HG03045 (cell line): ENCODE data around the gene CDX1.

ENCODE experiments used
- ATAC-seq: cut with Tn5 transposase; IDR thresholded peaks from one replicate; pipeline ENCODE4 v1.9.1; 2021; ENCODE audit warnings: mild to moderate bottlenecking, moderate library complexity; ENCODE audit not compliant: unreplicated experiment

CDX1 gene

GRCh38 chr5:150144879-150145278, 21.7 kb upstream of the CDX1 start:
- no peak for ATAC-seq

GRCh38 chr5:150146235-150146634, 20.3 kb upstream of the CDX1 start:
- ATAC-seq: no peak

GRCh38 chr5:150146862-150147601, 19.5 kb upstream of the CDX1 start:
- no peak for ATAC-seq

GRCh38 chr5:150147670-150148069, 18.9 kb upstream of the CDX1 start:
- ATAC-seq: no peak

- no peak for ATAC-seq
Measured at GRCh38 chr5:150148117-150148927, 18.3 kb upstream of the CDX1 start.

- no peak for ATAC-seq
Measured at GRCh38 chr5:150149618-150150017, 17.0 kb upstream of the CDX1 start.

- ATAC-seq: no peak
Measured at GRCh38 chr5:150152636-150153462, 13.7 kb upstream of the CDX1 start.

- no peak for ATAC-seq
Measured at GRCh38 chr5:150153483-150153882, 13.1 kb upstream of the CDX1 start.

GRCh38 chr5:150153957-150154617, 12.5 kb upstream of the CDX1 start:
- ATAC-seq: no peak

- ATAC-seq: no peak
Measured at GRCh38 chr5:150154618-150155128, 11.9 kb upstream of the CDX1 start.

GRCh38 chr5:150155258-150156026, 11.1 kb upstream of the CDX1 start, which contains the start of gene PDGFRB:
Gene PDGFRB, minus strand, starts transcription at chr5:150155845. Its CDS starts 18,798 bp downstream, at chr5:150137047.
- ATAC-seq: peak; percentile 45

- ATAC-seq: peak; percentile 14
Measured at GRCh38 chr5:150156027-150156368, 10.6 kb upstream of the CDX1 start.

GRCh38 chr5:150156540-150156939, 10.0 kb upstream of the CDX1 start:
- no peak for ATAC-seq

GRCh38 chr5:150157168-150157567, 9.4 kb upstream of the CDX1 start:
- ATAC-seq: no peak

- no peak for ATAC-seq
Measured at GRCh38 chr5:150158170-150158949, 8.2 kb upstream of the CDX1 start.

GRCh38 chr5:150159031-150159430, 7.5 kb upstream of the CDX1 start:
- no peak for ATAC-seq

- no peak for ATAC-seq
Measured at GRCh38 chr5:150159741-150160179, 6.8 kb upstream of the CDX1 start.

- no peak for ATAC-seq
Measured at GRCh38 chr5:150160448-150161081, 6.0 kb upstream of the CDX1 start.
